GM23338 (cell line): ENCODE results near the gene ABHD5. TPM values are rescaled to one million over a fixed set of nuclear protein-coding genes. Genes with fewer than 3 reads are reported as not detected.

Experiments used
- ATAC-seq: fragments of 200-7000 bp; cut with Tn5 transposase; 3 replicates; pipeline ENCODE4 v1.9.1; 2020
- DNase-seq: peaks from one replicate; pipeline ENCODE4 v3.0.0-alpha.2; 2015; ENCODE audit warnings: low spot score
- H2AFZ ChIP-seq: fragments of 200-600 bp; sonication (generic); 2 replicates; pipeline ENCODE4 v1.8.0; 2016; ENCODE audit warnings: antibody characterized with exemption, mild to moderate bottlenecking, moderate library complexity
- H3F3A ChIP-seq: fragments of 200-600 bp; sonication (generic); replicated peaks from 2 replicates; pipeline ENCODE4 v1.8.0; 2017; ENCODE audit warnings: antibody characterized with exemption, mixed run types, low read depth
- H3K27ac ChIP-seq: fragments of 200-600 bp; sonication (generic); 2 replicates; pipeline ENCODE4 v1.6.1; 2016; ENCODE audit warnings: low read depth
- H3K27me3 ChIP-seq: fragments of 200-600 bp; sonication (generic); 2 replicates; pipeline ENCODE4 v1.8.0; 2016; ENCODE audit warnings: mild to moderate bottlenecking, mixed run types, moderate library complexity; ENCODE audit not compliant: insufficient read depth
- H3K36me3 ChIP-seq: fragments of 200-600 bp; sonication (generic); 2 replicates; pipeline ENCODE4 v1.8.0; 2016; ENCODE audit warnings: mild to moderate bottlenecking; ENCODE audit not compliant: insufficient read depth
- H3K4me1 ChIP-seq: fragments of 200-600 bp; sonication (generic); 2 replicates; pipeline ENCODE4 v1.8.0; 2016; ENCODE audit warnings: mild to moderate bottlenecking, moderate library complexity; ENCODE audit not compliant: insufficient read depth
- H3K4me2 ChIP-seq: fragments of 200-600 bp; sonication (generic); 2 replicates; pipeline ENCODE4 v1.7.1; 2017; ENCODE audit warnings: mixed run types
- H3K4me3 ChIP-seq: fragments of 200-600 bp; sonication (generic); 2 replicates; pipeline ENCODE4 v1.6.1; 2016; ENCODE audit warnings: mixed run types
- H3K79me2 ChIP-seq: fragments of 200-600 bp; sonication (generic); replicated peaks from 2 replicates; pipeline ENCODE4 v1.8.0; 2017; ENCODE audit warnings: mild to moderate bottlenecking; ENCODE audit not compliant: insufficient read depth
- H3K9me2 ChIP-seq: fragments of 200-600 bp; sonication (generic); 2 replicates; pipeline ENCODE4 v1.8.0; 2017; ENCODE audit not compliant: insufficient read depth
- H4K20me1 ChIP-seq: fragments of 200-600 bp; sonication (generic); replicated peaks from 2 replicates; pipeline ENCODE4 v1.8.0; 2017; ENCODE audit warnings: mild to moderate bottlenecking; ENCODE audit not compliant: insufficient read depth
- H3K27ac Mint-ChIP-seq: 2 replicates; pipeline ENCODE4 v1.8.0; 2020; ENCODE audit warnings: inconsistent platforms, mild to moderate bottlenecking, moderate library complexity, mixed read lengths
- H3K27me3 Mint-ChIP-seq: 3 replicates; pipeline ENCODE4 v1.8.0; 2022; ENCODE audit warnings: low read depth, mild to moderate bottlenecking, moderate library complexity, mixed read lengths, inconsistent platforms; ENCODE audit not compliant: insufficient read depth, poor library complexity
- H3K36me3 Mint-ChIP-seq: 3 replicates; pipeline ENCODE4 v1.8.0; 2021; ENCODE audit warnings: low read depth, mild to moderate bottlenecking, inconsistent platforms, moderate library complexity, mixed read lengths
- H3K4me1 Mint-ChIP-seq: 3 replicates; pipeline ENCODE4 v1.8.0; 2020; ENCODE audit warnings: mild to moderate bottlenecking, inconsistent platforms, mixed read lengths
- H3K4me3 Mint-ChIP-seq: 3 replicates; pipeline ENCODE4 v1.8.0; 2021; ENCODE audit warnings: moderate library complexity, mild to moderate bottlenecking, inconsistent platforms, mixed read lengths
- H3K9me3 Mint-ChIP-seq: 3 replicates; pipeline ENCODE4 v1.8.0; 2020; ENCODE audit warnings: moderate library complexity, mild to moderate bottlenecking, inconsistent platforms, mixed read lengths
- CREB1 ChIP-seq: fragments of 250-450 bp; sonication (Bioruptor Pico); IDR thresholded peaks from 2 replicates; pipeline ENCODE4 v1.5.0; 2020; ENCODE audit warnings: low read depth, mild to moderate bottlenecking, moderate library complexity
- CTCF ChIP-seq, 2 experiments: fragments of 200-600 bp in 1 of 2; sonication (generic) in 1 of 2; conservative IDR thresholded peaks; 2 replicates each; pipeline versions ENCODE4 v1.5.1 to v1.6.1; 2016 to 2017; ENCODE audit warnings: antibody characterized with exemption in 2 of 2, low read depth in 2 of 2, mild to moderate bottlenecking in 2 of 2, moderate library complexity in 1 of 2
- ETS1 ChIP-seq: IDR thresholded peaks from 2 replicates; pipeline ENCODE4 v1.6.1; 2016; ENCODE audit warnings: antibody characterized with exemption
- EZH2 ChIP-seq: fragments of 200-600 bp; sonication (generic); IDR thresholded peaks from one replicate; pipeline ENCODE4 v1.8.0; 2017; ENCODE audit warnings: antibody characterized with exemption, mild to moderate bottlenecking, low read depth; ENCODE audit not compliant: unreplicated experiment
- EZH2phosphoT487 ChIP-seq: fragments of 200-600 bp; sonication (generic); IDR thresholded peaks from one replicate; pipeline ENCODE4 v1.8.1; 2018; ENCODE audit warnings: antibody characterized with exemption; ENCODE audit not compliant: unreplicated experiment
- JUNB ChIP-seq: IDR thresholded peaks from one replicate; pipeline ENCODE4 v1.6.1; 2016; ENCODE audit warnings: antibody characterized with exemption; ENCODE audit not compliant: unreplicated experiment
- NANOG ChIP-seq: IDR thresholded peaks from 2 replicates; pipeline ENCODE4 v1.6.1; 2016; ENCODE audit warnings: antibody characterized with exemption, borderline replicate concordance
- POLR2AphosphoS5 ChIP-seq: IDR thresholded peaks from 2 replicates; pipeline ENCODE4 v1.6.1; 2016; ENCODE audit warnings: antibody characterized with exemption, low read depth
- REST ChIP-seq: IDR thresholded peaks from one replicate; pipeline ENCODE4 v1.6.1; 2018; ENCODE audit warnings: antibody characterized with exemption; ENCODE audit not compliant: unreplicated experiment
- ZNF331 ChIP-seq: fragments of 250-450 bp; sonication (Bioruptor Pico); IDR thresholded peaks from 2 replicates; pipeline ENCODE4 v1.5.0; 2020; ENCODE audit warnings: low read depth, mild to moderate bottlenecking, moderate library complexity
- polyA plus RNA-seq: library from polyadenylated mRNA; unstranded; fragments of >200 nt; fragmentation: Nextera tagmentation; extraction: Ambion mirVana; gene quantifications from 2 replicates; pipeline ENCODE4 v1.2.1, GENCODE V29; 2016
- total RNA-seq: library from RNA; depleted of rRNA; stranded (reverse); fragments of >200 nt; shearing (Covaris generic); gene quantifications from 2 replicates; pipeline ENCODE4 v1.2.3, GENCODE V29; 2014

The ABHD5 gene
- total and polyA plus RNA-seq, 2 experiments from 2014 or later = 12.1 to 12.3 TPM

- peak; percentile 39 for DNase-seq
- ATAC-seq = peak; percentile 75
- peaks cover 5% of the 10 kb centered on the region; the same call in 1 of the 2 replicates for H3K4me1 ChIP-seq
- Mint-ChIP-seq H3K4me1 (peaks cover 21% of the 10 kb centered on the region), H3K9me3 (no peaks in the 10 kb centered on the region), H3K4me3 (no peak overlapping the region), H3K36me3 (no peaks in the 10 kb centered on the region), H3K27ac (0 out of 2 replicates have a peak overlapping the region, but pooled peaks have one; percentile 39), H3K27me3 (peaks cover 2% of the 10 kb centered on the region)
- no peak overlapping the region for H3K4me3 ChIP-seq
- H3K4me2 ChIP-seq = 0 out of 2 replicates have a peak overlapping the region, but pooled peaks have one; percentile 20
- no peaks in the 10 kb centered on the region for H3K27me3 ChIP-seq
- no peaks in the 10 kb centered on the region for H3K79me2 ChIP-seq
- no peak overlapping the region for H3K27ac ChIP-seq
- no peaks in the 10 kb centered on the region for H3F3A ChIP-seq
- no peaks in the 10 kb centered on the region for H3K36me3 ChIP-seq
- H4K20me1 ChIP-seq = no peaks in the 10 kb centered on the region
- H3K9me2 ChIP-seq = peaks cover 4% of the 10 kb centered on the region; the same call in 1 of the 2 replicates
- H2AFZ ChIP-seq = peak overlapping the region; percentile 81
- TF ChIP-seq CTCF (conservative IDR thresholded peaks at IDR 0.05; ENCODE audit: low read depth in 2 of 2) (peak; percentile 13 to 61; a peak in 3 of 4 replicates), EZH2 (no peak), NANOG (no peak), JUNB (no peak)
These were observed 68.6 kb downstream of the ABHD5 start for GRCh38 chr3:43759297-43759782.

GRCh38 chr3:43759938-43760337, 69.2 kb downstream of the ABHD5 start:
- Mint-ChIP-seq H3K27me3 (peaks cover 1% of the 10 kb centered on the region), H3K27ac (no peak overlapping the region), H3K4me1 (peaks cover 23% of the 10 kb centered on the region), H3K36me3 (no peaks in the 10 kb centered on the region), H3K4me3 (no peak overlapping the region), H3K9me3 (no peaks in the 10 kb centered on the region)
- no peak overlapping the region for H3K27ac ChIP-seq
- H2AFZ ChIP-seq = peak overlapping the region; percentile 81; the same call in 1 of the 2 replicates
- no peaks in the 10 kb centered on the region for H3K27me3 ChIP-seq
- H3K4me1 ChIP-seq = peaks cover 5% of the 10 kb centered on the region; the same call in 1 of the 2 replicates
- no peaks in the 10 kb centered on the region for H3K79me2 ChIP-seq
- no peaks in the 10 kb centered on the region for H3K36me3 ChIP-seq
- no peak overlapping the region for H3K4me3 ChIP-seq
- no peaks in the 10 kb centered on the region for H4K20me1 ChIP-seq
- H3K9me2 ChIP-seq = peaks cover 4% of the 10 kb centered on the region; the same call in 1 of the 2 replicates
- H3F3A ChIP-seq = no peaks in the 10 kb centered on the region
- no peak overlapping the region for H3K4me2 ChIP-seq
- DNase-seq (no peak), ATAC-seq (no peak)
- no peak for TF ChIP-seq CREB1
- TF ChIP-seq POLR2AphosphoS5 = no peak
- no peak for TF ChIP-seq CTCF (conservative IDR thresholded peaks at IDR 0.05; ENCODE audit: low read depth in 2 of 2)
- no peak for TF ChIP-seq JUNB
- no peak for TF ChIP-seq ZNF331
- no peak for TF ChIP-seq EZH2phosphoT487
- TF ChIP-seq ETS1 = no peak
- TF ChIP-seq EZH2 = no peak
- TF ChIP-seq REST = no peak
